Epithelial cell of esophagus (primary cell): ENCODE results near the gene TPMT.

ENCODE experiments used
- DNase-seq: peaks from one replicate; pipeline ENCODE4 v3.0.0; 2010; ENCODE audit warnings: low read depth
- H3K4me3 ChIP-seq: 2 replicates; pipeline ENCODE4 v1.5.1; 2011; ENCODE audit warnings: mild to moderate bottlenecking, low read length, control low read depth
- TF ChIP-seq, protein P1 (sequence below): IDR thresholded peaks from 2 replicates; pipeline ENCODE4 v1.5.1; 2011; ENCODE audit warnings: low read depth, mild to moderate bottlenecking, low read length, control low read depth, inconsistent platforms; ENCODE audit not compliant: insufficient read depth; ENCODE audit errors: missing control alignments

TPMT gene

DNA sequence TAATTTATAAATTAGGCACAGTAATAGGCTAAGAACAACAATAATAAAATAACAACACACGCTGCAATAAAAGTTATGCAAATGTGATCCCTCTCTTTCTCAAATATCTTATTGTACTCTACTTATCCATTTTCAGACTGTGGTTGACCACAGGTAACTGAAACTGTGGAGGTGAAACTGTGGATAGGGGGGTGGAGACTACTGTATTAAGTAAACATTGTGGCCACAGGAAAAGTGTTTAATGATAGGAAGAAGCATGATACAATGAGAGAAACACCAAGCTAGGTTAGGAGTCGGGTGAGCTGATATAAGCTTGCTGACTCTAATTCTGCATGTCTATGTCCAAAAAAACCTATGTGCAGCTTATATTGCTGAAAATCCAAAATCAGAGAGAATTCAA is 55.4 kb downstream of the TPMT start:
- H3K4me3 ChIP-seq, result no peak overlapping the region
- peak; percentile 8 for DNase-seq
- TF ChIP-seq, protein P1, sequence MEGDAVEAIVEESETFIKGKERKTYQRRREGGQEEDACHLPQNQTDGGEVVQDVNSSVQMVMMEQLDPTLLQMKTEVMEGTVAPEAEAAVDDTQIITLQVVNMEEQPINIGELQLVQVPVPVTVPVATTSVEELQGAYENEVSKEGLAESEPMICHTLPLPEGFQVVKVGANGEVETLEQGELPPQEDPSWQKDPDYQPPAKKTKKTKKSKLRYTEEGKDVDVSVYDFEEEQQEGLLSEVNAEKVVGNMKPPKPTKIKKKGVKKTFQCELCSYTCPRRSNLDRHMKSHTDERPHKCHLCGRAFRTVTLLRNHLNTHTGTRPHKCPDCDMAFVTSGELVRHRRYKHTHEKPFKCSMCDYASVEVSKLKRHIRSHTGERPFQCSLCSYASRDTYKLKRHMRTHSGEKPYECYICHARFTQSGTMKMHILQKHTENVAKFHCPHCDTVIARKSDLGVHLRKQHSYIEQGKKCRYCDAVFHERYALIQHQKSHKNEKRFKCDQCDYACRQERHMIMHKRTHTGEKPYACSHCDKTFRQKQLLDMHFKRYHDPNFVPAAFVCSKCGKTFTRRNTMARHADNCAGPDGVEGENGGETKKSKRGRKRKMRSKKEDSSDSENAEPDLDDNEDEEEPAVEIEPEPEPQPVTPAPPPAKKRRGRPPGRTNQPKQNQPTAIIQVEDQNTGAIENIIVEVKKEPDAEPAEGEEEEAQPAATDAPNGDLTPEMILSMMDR, result no peak

DNA sequence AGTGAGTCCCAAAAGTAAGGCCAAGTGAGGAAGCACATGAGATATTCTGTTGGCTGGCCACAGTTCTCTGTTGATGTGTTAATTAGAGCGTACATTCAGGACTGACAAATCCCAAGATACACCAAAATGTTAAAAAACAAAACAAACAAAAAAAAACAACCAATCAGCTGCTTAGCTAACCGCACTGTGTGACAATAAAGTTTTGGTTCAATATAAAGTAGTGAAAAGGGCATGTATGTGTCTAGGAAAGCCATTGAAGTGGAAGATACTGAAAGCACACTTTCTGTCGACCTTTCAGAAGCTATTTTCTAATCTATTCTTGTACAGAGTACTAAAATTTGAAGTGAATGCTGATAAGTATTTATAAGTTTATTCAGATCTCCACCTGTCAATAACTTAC is 58.5 kb downstream of the TPMT start:
- TF ChIP-seq, protein P1, result no peak
- no peak for DNase-seq
- H3K4me3 ChIP-seq, result no peak overlapping the region

DNA sequence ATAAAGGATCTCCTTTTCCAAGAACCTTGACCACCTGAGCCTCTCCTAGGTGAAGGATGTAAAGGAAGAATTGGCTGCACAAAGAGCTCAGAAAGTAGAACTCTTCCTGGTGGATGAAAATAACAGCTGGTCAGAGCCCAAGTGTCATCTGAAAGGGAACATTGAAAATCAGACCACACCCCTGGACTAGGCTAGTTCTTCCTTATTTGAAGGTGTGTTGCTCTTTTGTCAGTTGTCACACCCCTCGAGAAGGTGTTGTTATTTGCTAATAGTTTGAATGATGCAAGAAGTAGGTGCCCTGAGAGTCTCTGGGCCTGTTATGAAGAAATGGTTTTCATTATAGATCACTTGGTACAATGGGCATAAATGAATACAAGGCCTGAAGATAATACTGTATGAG is 63.5 kb downstream of the TPMT start:
- peak; percentile 34 for DNase-seq
- TF ChIP-seq, protein P1, result no peak
- no peak overlapping the region for H3K4me3 ChIP-seq

DNA sequence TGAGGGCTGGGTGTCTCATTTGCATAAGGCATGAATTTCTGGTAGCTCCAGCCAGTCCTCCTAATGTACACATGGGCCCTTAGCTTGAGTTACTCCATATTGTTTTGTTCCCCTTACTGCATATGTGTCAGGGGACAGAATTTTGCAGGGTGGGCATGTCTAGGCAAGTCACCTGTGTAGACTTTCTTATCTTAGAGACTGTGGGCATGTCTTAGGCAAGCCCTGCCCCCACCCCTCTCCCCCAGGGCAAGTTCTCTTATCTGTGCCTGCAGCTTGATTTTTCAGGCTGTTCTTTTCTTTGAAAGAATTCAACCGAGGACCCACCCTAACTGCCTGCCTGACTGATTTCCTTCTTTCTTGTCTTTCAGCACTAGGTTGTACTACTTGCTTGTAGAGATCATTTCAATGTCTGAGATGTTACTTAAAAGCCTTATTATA is 64.5 kb downstream of the TPMT start:
- peak; percentile 13 for DNase-seq
- H3K4me3 ChIP-seq, result no peak overlapping the region
- TF ChIP-seq, protein P1, result no peak

DNA sequence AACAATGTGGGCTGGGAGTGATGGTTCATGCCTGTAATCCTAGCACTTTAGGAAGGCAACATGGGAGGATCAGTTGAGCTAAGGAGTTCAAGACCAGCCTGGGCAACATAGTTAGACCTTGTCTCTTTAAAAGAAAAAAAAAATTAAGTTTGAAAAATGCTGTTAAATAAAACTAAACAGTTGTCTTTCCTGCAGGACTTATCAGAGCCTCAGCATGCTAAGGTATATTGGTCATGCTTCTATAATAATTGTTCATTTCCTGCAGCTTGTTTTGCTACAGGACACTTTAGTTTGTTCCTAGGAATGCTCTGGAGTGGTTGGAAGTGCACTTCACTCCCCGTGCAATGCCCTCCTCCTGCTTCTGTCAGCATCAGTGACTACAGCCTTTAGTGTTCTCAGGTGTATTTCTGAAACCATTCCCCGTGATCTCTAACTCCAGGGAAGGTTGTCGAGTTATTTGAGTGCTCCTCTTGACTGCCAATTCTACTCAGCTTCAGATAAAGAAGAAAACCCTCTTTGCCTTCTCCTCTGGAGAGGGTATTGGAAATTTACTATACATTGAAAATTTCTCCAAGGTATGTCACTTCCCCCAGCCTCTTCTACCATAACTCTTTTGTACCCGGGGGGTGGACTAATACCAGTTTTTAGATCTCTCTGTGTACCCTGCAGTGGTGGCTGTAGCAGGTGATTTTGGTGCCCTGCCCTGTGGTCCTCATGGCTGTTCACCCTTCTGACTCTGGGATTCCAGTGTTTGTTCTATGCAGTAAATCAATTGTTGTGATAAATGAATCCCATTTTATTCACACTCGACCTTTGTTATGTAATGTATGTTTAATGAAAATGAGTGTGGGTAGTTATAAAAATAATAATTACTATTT is 66.2 kb downstream of the TPMT start:
- TF ChIP-seq, protein P1, result no peak
- DNase-seq, result peak; percentile 8
- no peak overlapping the region for H3K4me3 ChIP-seq

DNA sequence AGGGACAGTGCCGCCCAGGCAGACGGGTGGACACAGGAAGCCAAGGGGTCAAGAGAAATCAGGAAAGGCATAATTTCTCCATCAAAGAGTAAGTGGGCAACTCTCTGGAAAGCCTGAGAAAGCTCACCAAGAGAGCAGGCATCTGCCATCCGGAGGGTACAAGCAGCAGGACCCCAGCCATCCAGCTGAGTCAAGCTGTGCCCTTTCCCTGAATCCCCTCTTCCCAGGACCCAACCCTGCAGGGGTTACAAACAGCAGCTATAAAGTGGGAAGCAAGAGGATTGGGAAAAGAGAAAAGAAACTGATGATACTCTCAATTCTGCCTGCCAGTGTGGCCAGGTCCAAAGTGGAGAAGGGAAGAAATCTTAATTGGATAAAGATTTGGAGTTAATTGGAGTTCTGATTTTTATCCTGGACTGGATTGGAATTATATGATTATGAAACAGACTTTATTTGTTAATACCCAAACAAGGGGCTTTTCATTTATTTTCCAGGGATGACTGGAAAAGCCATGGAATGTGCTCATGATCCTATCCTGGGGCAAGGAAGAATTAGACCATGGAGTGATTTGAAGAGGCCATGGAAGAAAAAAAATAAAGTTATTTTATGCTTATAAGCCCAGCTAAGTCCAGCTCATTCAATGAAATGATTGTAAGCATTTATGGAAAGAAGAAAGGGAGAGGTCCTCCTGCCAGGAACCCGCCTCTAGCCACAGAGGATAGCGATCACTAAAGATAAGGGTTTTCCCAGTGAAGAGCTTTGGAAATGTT is 67.3 kb downstream of the TPMT start:
- DNase-seq, result no peak
- TF ChIP-seq, protein P1, result no peak
- no peak overlapping the region for H3K4me3 ChIP-seq
